ENCODE results near the gene C2CD2. TPM values are rescaled to one million over a fixed set of nuclear protein-coding genes. Genes with fewer than 3 reads are reported as not detected.

Gene C2CD2
- total and polyA plus RNA-seq, 2 of the 8 experiments (the other 6 are each of a cell fraction or from before 2014, with no cell fraction given) = 10.4 to 13.0 TPM

DNA sequence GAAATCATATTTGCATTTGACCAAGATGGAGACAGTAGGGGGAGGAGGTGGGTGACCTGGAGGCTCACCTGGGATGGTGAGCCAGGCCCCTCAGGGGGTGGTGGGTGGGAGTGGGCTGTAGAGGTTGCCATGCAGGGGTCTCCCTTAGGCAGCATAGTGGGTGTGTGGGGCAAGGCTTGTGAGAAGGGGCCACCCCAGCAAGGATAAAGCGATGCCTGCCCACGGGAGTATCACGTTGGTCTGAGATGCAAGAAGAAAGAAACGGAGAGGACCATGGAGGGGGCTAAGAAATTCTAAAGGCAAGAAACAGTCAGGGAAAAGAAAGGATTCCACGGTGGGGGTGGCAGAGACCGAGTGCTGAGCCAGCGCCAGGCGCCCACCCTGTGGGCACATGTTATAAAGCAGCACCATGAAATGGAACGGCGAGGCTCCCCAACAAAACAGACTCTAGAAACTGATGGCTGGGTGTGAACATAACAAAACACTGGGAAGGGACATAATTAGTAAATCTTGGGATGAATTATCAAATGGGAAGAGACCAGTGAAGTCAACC is 11.7 kb upstream of the C2CD2 start (continued):
- TF ChIP-seq JUN (IDR thresholded peaks at IDR 0.05; ENCODE audit: low read depth, low read length) (no peak), POU5F1 (IDR thresholded peaks at IDR 0.05; ENCODE audit: low read depth, low read length) (no peak), USF2 (IDR thresholded peaks at IDR 0.05; ENCODE audit: low read length) (no peak)
